HepG2 (cell line): ENCODE measurements around the gene RAP1GAP2.

Source experiments
- DNMT1 ChIP-seq: sonication (generic); formaldehyde crosslinking; IDR thresholded peaks from 2 replicates; pipeline ENCODE4 v1.5.1; 2020; ENCODE audit warnings: mild to moderate bottlenecking, missing genetic modification reagents
- HNF4G ChIP-seq, 2 experiments: sonication (generic) in 1 of 2; formaldehyde crosslinking in 1 of 2; IDR thresholded peaks; 2 replicates each; pipeline versions ENCODE4 v1.4.0 to v1.6.1; 2011 to 2020; ENCODE audit warnings: borderline replicate concordance in 2 of 2, low read depth in 2 of 2, mild to moderate bottlenecking in 2 of 2, low read length in 1 of 2, missing genetic modification reagents in 1 of 2, moderate library complexity in 1 of 2
- HNRNPL ChIP-seq: fragments of 200-400 bp; formaldehyde crosslinking; IDR thresholded peaks from 2 replicates; pipeline ENCODE4 v1.6.1; 2017; ENCODE audit warnings: mild to moderate bottlenecking, low read depth, low read length
- KDM1A ChIP-seq: IDR thresholded peaks from 2 replicates; pipeline ENCODE4 v1.6.1; 2016; ENCODE audit warnings: missing compliant biosample characterization
- KDM4B ChIP-seq: sonication (generic); formaldehyde crosslinking; IDR thresholded peaks from 2 replicates; pipeline ENCODE4 v1.4.0; 2020; ENCODE audit warnings: missing genetic modification reagents
- KDM6A ChIP-seq: IDR thresholded peaks from 2 replicates; pipeline ENCODE4 v1.6.1; 2016; ENCODE audit warnings: low read depth
- MAFK ChIP-seq, 2 experiments: IDR thresholded peaks in 1 of 2; conservative IDR thresholded peaks in 1 of 2; 2 replicates each; pipeline ENCODE4 v1.6.1; 2011; ENCODE audit warnings: improper control_type of control experiment in 2 of 2, low read length in 2 of 2
- NFE2L1 ChIP-seq: sonication (generic); formaldehyde crosslinking; IDR thresholded peaks from 2 replicates; pipeline ENCODE4 v1.4.0; 2020; ENCODE audit warnings: missing genetic modification reagents, mild to moderate bottlenecking, borderline replicate concordance
- ZBTB42 ChIP-seq: sonication (generic); formaldehyde crosslinking; IDR thresholded peaks from 2 replicates; pipeline ENCODE4 v1.5.0; 2020; ENCODE audit warnings: mild to moderate bottlenecking, missing genetic modification reagents
- TF ChIP-seq, protein P1 (sequence below): sonication (generic); formaldehyde crosslinking; IDR thresholded peaks from 2 replicates; pipeline ENCODE4 v1.5.0; 2020; ENCODE audit warnings: mild to moderate bottlenecking, missing genetic modification reagents, moderate library complexity
- TF ChIP-seq, protein P2 (sequence below): sonication (generic); formaldehyde crosslinking; IDR thresholded peaks from 2 replicates; pipeline ENCODE4 v1.4.0; 2020; ENCODE audit warnings: missing genetic modification reagents

DNA sequence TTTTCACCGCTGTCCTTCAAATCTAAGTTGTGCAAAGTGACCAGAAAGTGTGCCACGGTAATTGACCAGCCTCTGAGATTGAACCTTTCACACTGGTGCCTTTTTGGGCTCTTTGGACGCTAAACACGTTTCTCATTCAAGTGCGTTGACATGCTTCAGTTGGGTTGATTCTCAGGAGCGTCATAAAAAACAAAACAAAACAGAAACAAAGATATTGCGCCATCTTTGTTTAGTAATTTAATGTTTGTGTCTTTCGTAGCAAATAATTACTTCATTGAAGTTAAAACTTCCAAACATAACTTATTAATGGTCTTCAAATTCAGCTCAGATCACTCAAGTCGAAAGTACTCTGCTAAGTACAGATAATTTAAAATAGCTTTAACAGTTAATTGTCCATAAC lies 187.0 kb downstream of the RAP1GAP2 start:
- TF ChIP-seq DNMT1 (CRISPR knock-in tag) (no peak), HNRNPL (no peak), KDM6A (CRISPR knock-in tag) (no peak), HNF4G (IDR thresholded peaks at IDR 0.05; ENCODE audit: borderline replicate concordance, low read depth, low read length) (no peak), HNF4G (CRISPR knock-in tag; IDR thresholded peaks at IDR 0.05; ENCODE audit: borderline replicate concordance, low read depth) (no peak), KDM4B (CRISPR knock-in tag) (no peak), KDM1A (no peak), NFE2L1 (CRISPR knock-in tag) (no peak), MAFK (conservative IDR thresholded peaks at IDR 0.05 in 1 of 2, IDR thresholded peaks at IDR 0.05 in 1 of 2; ENCODE audit: low read length in 2 of 2) (no peak), ZBTB42 (no peak)
- TF ChIP-seq, protein P1, sequence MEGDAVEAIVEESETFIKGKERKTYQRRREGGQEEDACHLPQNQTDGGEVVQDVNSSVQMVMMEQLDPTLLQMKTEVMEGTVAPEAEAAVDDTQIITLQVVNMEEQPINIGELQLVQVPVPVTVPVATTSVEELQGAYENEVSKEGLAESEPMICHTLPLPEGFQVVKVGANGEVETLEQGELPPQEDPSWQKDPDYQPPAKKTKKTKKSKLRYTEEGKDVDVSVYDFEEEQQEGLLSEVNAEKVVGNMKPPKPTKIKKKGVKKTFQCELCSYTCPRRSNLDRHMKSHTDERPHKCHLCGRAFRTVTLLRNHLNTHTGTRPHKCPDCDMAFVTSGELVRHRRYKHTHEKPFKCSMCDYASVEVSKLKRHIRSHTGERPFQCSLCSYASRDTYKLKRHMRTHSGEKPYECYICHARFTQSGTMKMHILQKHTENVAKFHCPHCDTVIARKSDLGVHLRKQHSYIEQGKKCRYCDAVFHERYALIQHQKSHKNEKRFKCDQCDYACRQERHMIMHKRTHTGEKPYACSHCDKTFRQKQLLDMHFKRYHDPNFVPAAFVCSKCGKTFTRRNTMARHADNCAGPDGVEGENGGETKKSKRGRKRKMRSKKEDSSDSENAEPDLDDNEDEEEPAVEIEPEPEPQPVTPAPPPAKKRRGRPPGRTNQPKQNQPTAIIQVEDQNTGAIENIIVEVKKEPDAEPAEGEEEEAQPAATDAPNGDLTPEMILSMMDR (CRISPR knock-in tag): no peak
- TF ChIP-seq, protein P2, sequence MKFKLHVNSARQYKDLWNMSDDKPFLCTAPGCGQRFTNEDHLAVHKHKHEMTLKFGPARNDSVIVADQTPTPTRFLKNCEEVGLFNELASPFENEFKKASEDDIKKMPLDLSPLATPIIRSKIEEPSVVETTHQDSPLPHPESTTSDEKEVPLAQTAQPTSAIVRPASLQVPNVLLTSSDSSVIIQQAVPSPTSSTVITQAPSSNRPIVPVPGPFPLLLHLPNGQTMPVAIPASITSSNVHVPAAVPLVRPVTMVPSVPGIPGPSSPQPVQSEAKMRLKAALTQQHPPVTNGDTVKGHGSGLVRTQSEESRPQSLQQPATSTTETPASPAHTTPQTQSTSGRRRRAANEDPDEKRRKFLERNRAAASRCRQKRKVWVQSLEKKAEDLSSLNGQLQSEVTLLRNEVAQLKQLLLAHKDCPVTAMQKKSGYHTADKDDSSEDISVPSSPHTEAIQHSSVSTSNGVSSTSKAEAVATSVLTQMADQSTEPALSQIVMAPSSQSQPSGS: no peak
